LNCaP clone FGC (cell line): ENCODE data around the gene PAPPA.

Experiments used
- DNase-seq: peaks from one replicate; pipeline ENCODE4 v3.0.0-alpha.2; 2011; ENCODE audit warnings: low read depth
- H3K4me3 ChIP-seq: 2 replicates; pipeline ENCODE4 v1.5.1; 2011; ENCODE audit warnings: mild to moderate bottlenecking, low read depth, low read length, control low read depth
- TF ChIP-seq, protein P1 (sequence below): IDR thresholded peaks from 2 replicates; pipeline ENCODE4 v1.5.1; 2012; ENCODE audit warnings: mild to moderate bottlenecking; ENCODE audit not compliant: control insufficient read depth, insufficient read depth; ENCODE audit errors: extremely low read depth

PAPPA gene

DNA sequence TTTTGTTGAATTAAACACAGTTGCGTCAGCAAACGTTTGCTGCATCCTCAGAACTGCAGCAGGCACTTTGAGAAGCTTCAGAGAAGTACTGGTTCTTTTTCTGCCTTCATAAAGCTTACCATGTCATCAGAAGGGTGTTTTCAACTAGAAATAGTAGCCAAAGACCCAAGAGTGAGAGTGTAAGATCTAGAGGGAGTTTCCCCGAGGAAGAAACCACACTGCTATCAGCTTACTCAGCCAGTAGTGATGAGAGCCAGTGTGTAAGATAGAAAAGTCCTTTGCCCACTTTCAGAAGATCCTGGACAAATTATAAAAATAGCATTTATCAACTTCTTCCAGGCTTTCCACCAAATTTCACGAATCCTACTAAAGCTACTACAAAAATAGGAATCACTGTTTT, 154.5 kb downstream of the PAPPA start:
- TF ChIP-seq, protein P1, sequence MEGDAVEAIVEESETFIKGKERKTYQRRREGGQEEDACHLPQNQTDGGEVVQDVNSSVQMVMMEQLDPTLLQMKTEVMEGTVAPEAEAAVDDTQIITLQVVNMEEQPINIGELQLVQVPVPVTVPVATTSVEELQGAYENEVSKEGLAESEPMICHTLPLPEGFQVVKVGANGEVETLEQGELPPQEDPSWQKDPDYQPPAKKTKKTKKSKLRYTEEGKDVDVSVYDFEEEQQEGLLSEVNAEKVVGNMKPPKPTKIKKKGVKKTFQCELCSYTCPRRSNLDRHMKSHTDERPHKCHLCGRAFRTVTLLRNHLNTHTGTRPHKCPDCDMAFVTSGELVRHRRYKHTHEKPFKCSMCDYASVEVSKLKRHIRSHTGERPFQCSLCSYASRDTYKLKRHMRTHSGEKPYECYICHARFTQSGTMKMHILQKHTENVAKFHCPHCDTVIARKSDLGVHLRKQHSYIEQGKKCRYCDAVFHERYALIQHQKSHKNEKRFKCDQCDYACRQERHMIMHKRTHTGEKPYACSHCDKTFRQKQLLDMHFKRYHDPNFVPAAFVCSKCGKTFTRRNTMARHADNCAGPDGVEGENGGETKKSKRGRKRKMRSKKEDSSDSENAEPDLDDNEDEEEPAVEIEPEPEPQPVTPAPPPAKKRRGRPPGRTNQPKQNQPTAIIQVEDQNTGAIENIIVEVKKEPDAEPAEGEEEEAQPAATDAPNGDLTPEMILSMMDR, result no peak
- DNase-seq, result no peak

DNA sequence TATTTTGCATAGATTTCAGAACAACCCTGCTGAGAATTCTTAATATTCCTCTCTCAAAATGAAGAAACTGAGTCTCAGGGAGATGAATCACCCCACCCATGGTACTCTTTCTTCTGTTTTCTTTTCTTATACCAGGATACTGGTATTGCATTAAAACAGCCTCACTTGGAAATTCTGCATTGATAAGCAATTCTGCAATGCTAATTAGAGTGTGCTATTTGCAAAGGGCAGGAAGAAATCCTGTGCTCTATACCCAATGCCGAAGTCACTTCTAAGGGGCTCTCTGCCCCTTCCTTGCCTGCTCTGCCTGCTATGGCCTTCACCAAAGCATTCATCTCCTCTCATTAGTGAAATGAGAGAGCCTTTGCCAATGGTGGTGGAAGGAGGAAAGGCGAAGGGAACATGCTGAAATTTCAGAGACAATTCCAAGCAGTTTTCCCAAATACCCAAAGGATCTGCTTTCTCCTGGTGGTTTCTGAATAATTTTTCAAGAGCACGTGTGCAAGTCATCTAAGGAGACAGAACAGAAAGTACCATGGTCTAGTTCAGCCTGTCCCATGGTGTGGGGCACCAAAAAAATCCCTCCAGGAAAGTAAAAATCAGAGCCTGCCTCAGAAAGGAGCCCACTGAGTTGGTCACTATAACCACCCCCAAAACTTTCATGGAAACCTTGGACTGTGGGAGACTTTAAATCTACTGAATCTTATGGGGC, 156.5 kb downstream of the PAPPA start:
- no peak overlapping the region for H3K4me3 ChIP-seq
- TF ChIP-seq, protein P1, result no peak
- DNase-seq, result no peak

More for the DNA sequence above, 154.5 kb downstream of the PAPPA start:
- no peak overlapping the region for H3K4me3 ChIP-seq

DNA sequence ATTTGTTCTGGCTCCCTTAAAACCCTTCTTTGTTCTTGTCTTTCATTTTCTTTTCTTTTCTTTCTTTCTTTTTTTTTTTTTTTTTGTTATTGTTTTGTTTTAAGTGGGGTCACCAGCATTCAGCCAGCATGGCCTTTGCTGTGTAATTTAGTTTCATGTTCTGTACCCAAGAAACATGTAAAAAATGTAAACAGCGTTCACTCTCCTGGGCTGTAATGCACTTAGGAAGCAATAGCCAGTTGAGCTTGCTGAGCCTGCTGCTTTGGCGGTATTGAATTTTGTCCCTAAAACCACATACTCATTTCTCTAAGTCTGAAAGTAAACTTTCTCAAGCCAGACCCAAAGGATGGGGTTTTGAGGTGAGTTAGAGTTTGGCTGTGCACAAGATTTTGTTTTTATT, 158.6 kb downstream of the PAPPA start:
- DNase-seq, result no peak
- no peak overlapping the region for H3K4me3 ChIP-seq
- TF ChIP-seq, protein P1, result no peak

DNA sequence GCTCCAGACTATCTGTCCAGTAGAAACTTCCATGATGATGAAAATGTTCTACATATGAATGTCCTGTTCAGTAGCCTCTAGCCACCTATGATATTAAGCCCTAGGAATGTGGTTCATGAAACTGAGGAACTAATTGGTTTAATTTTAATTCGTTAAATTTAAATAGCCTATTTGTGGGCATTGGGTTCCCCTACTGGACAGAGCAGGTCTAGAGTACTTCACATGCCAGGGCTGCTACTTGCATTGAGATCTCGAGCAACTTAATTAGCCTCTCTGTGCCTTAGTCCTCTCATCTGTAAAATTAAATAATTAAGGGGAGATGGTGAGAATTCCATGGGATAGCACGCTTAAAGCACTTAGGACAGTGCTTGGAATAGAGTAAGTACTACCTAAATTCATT, 160.0 kb downstream of the PAPPA start:
- no peak for DNase-seq
- H3K4me3 ChIP-seq, result no peak overlapping the region
- TF ChIP-seq, protein P1, result no peak

DNA sequence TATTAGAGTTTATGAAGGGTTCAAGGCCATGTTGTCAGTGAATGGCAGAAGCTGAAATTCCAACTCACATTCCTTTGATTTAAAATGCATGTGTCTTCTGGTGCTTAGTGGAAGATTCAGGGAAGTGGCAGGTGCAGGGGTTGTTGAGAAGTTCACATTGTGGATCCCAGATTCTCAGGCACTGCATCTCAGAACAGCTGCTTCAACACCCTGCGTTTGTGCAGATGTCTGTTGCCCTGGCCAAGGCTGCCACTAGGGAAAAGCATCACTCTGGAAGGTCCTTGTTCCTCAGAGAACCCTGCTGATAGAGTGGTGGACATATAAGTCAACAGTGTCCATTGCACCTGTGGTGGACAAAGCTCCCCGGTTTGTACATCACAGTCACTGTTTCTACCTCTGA, 162.7 kb downstream of the PAPPA start:
- no peak overlapping the region for H3K4me3 ChIP-seq
- DNase-seq, result no peak
- TF ChIP-seq, protein P1, result no peak

DNA sequence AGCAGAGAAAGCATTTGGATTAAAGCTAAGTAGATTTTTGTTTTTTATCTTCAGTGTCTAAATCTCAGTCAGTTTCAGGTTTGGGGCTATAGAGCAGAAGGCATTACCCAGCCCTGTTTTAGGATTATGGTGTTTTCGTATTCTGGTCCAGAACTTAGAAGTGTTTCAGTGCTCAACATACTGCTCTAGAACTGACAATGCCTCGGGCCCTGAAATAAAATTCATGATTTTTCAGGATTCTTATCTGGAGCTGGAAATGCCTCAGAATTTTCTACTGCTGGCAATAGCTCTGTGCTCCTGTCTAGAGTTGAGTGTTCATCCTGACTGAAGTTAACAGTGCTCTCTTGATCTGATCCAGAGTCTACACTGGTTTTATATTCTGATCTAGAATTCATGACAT, 163.9 kb downstream of the PAPPA start:
- DNase-seq, result no peak
- no peak overlapping the region for H3K4me3 ChIP-seq
- TF ChIP-seq, protein P1, result no peak

DNA sequence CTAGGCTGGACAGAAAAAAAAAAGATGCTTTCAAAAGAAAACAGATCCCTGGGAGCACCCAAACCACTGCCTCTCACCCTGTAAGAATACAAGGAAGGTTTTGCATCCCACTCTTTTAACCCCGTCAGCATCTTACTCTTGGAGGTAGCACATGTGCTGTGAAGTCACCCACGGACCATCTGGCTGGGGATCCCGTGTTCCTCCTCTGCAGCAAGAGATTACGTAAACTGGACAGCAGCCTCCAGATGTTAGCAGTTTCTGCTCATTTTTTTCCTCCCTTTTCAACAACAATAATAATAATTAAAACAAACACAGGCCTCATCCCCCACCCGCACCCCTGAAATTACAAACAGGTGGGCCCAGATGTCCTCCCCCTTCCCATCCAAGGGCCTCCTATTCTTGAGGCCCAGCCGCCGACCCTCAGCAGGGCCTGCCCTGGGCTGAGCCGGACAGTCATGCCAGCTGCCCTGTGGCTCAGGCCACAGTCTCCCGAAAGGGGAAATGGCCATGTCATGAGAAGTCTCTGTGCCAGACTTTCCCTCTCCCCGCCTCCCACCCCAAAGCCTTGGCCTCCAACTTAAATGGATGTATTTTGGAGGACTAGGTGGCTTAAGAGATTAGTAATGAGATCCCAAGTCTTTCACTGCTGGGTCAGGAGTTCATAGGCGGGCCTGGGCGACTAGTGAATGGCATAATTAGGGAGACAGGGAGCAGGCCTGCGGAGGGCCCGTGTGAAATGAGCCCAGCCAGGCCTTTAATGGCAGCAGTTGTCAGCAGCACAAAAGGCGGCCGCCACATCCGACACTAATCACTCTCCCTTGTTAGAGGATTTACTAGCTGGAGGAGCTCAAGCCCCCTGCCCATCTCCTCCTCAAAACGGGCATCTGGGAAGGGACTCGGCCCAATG, 165.1 kb downstream of the PAPPA start:
- no peak overlapping the region for H3K4me3 ChIP-seq
- no peak for DNase-seq

More for the DNA sequence above, 165.1 kb downstream of the PAPPA start:
- TF ChIP-seq, protein P1, result no peak
